HCT116 (cell line): ENCODE measurements around the gene MAN2A2. TPM values are rescaled to one million over a fixed set of nuclear protein-coding genes. Genes with fewer than 3 reads are reported as not detected.

Experiments used
- ATAC-seq: fragments of 200-7000 bp; cut with Tn5 transposase; 2 replicates; pipeline ENCODE4 v1.9.1; 2020; ENCODE audit warnings: mild to moderate bottlenecking, moderate library complexity
- BruUV-seq: library from RNA; stranded (reverse); fragments of 400-500 nt; replicated peaks from 2 replicates; lab custom pipeline; 2021; lab: Mats Ljungman, UMichigan
- CTCF ChIA-PET: fragments of 300-600 bp; sonication (Branson Sonifier 250); formaldehyde crosslinking; loops from one replicate; lab custom pipeline; 2021; ENCODE audit warnings: antibody characterized with exemption; lab: Charles Lee
- POLR2A ChIA-PET: fragments of 300-600, 350-600 bp; sonication (Branson Sonifier 250); formaldehyde crosslinking; loops from one replicate; lab custom pipeline; 2021; ENCODE audit warnings: antibody characterized with exemption; lab: Charles Lee
- RAD21 ChIA-PET, 2 experiments: fragments of 300-600 bp; sonication (Branson Sonifier 250); formaldehyde crosslinking; loops; one replicate each; lab custom pipeline; 2023; ENCODE audit warnings: low total read pairs in 2 of 2; ENCODE audit not compliant: uncharacterized antibody in 2 of 2, unreplicated experiment in 2 of 2, low non-redundant PET in 1 of 2; lab: Charles Lee
- DNase-seq: peaks from one replicate; pipeline ENCODE4 v3.0.0-alpha.2; 2010; ENCODE audit warnings: low read depth, low spot score
- H2AFZ ChIP-seq: fragments of 200-600 bp; shearing (Covaris generic), sonication (generic); 2 replicates; pipeline ENCODE4 v1.6.1; 2017; ENCODE audit warnings: low read depth, mixed run types, mixed read lengths, antibody characterized with exemption, low read length; ENCODE audit not compliant: poor library complexity, severe bottlenecking
- H3K27ac ChIP-seq: 2 replicates; pipeline ENCODE4 v1.5.1; 2012; ENCODE audit warnings: low read depth, low read length
- H3K27me3 ChIP-seq: fragments of 200-600 bp; sonication (generic); 2 replicates; pipeline ENCODE4 v1.6.1; 2016; ENCODE audit warnings: mixed run types, low read length, mixed read lengths; ENCODE audit not compliant: insufficient read depth
- H3K36me3 ChIP-seq, 2 experiments: fragments of 200-500 bp in 1 of 2; fragments of 200-600 bp in 1 of 2; sonication (Bioruptor generic) in 1 of 2; sonication (generic) in 1 of 2; 2 replicates each; pipeline versions ENCODE4 v1.5.1 to v1.6.1; 2014 to 2016; ENCODE audit warnings: low read length in 2 of 2, inconsistent platforms in 1 of 2, mixed read lengths in 1 of 2, mixed run types in 1 of 2; ENCODE audit not compliant: insufficient read depth in 2 of 2, control insufficient read depth in 1 of 2
- H3K4me1 ChIP-seq, 2 experiments: fragments of 200-600 bp in 1 of 2; sonication (generic) in 1 of 2; 2 replicates each; pipeline versions ENCODE4 v1.5.1 to v1.6.1; 2012 to 2017; ENCODE audit warnings: low read length in 2 of 2, inconsistent platforms in 1 of 2, mild to moderate bottlenecking in 1 of 2, mixed read lengths in 1 of 2, mixed run types in 1 of 2, moderate library complexity in 1 of 2; ENCODE audit not compliant: insufficient read depth in 2 of 2, control insufficient read depth in 1 of 2
- H3K4me2 ChIP-seq: fragments of 200-600 bp; sonication (generic); 2 replicates; pipeline ENCODE4 v1.6.1; 2017; ENCODE audit warnings: mixed run types, low read length, mixed read lengths
- H3K4me3 ChIP-seq, 2 experiments: fragments of 200-600 bp in 1 of 2; sonication (generic) in 1 of 2; replicated peaks in 1 of 2; 2 replicates each; pipeline ENCODE4 v1.5.1; 2011 to 2016; ENCODE audit warnings: low read length in 2 of 2, control low read depth in 1 of 2, low read depth in 1 of 2, mild to moderate bottlenecking in 1 of 2, mixed read lengths in 1 of 2, mixed run types in 1 of 2
- H3K79me2 ChIP-seq: fragments of 200-600 bp; sonication (generic); 2 replicates; pipeline ENCODE4 v1.6.1; 2017; ENCODE audit warnings: mild to moderate bottlenecking, mixed run types, low read length, moderate library complexity, mixed read lengths; ENCODE audit not compliant: insufficient read depth
- H3K9ac ChIP-seq: fragments of 200-600 bp; sonication (generic); 2 replicates; pipeline ENCODE4 v1.6.1; 2016; ENCODE audit warnings: low read length, mixed read lengths
- H3K9me2 ChIP-seq: fragments of 200-600 bp; sonication (generic), shearing (Covaris generic); 2 replicates; pipeline ENCODE4 v1.6.1; 2017; ENCODE audit warnings: mixed run types, mild to moderate bottlenecking, moderate library complexity; ENCODE audit not compliant: insufficient read depth
- H3K9me3 ChIP-seq, 2 experiments: fragments of 200-500 bp in 1 of 2; fragments of 200-600 bp in 1 of 2; sonication (Bioruptor generic) in 1 of 2; sonication (generic) in 1 of 2; 2 replicates each; pipeline ENCODE4 v1.6.1; 2014 to 2017; ENCODE audit warnings: low read length in 2 of 2, mixed read lengths in 2 of 2, inconsistent platforms in 1 of 2, low read depth in 1 of 2, mild to moderate bottlenecking in 1 of 2, mixed run types in 1 of 2, moderate library complexity in 1 of 2; ENCODE audit not compliant: control insufficient read depth in 1 of 2, insufficient read depth in 1 of 2
- H4K20me1 ChIP-seq: fragments of 200-600 bp; sonication (generic), shearing (Covaris generic); 2 replicates; pipeline ENCODE4 v1.6.1; 2017; ENCODE audit warnings: mixed run types, mild to moderate bottlenecking, moderate library complexity; ENCODE audit not compliant: insufficient read depth
- ATF3 ChIP-seq: IDR thresholded peaks from 2 replicates; pipeline ENCODE4 v1.6.1; 2012
- EGR1 ChIP-seq: IDR thresholded peaks from 2 replicates; pipeline ENCODE4 v1.6.1; 2012; ENCODE audit warnings: low read depth
- EZH2phosphoT487 ChIP-seq: fragments of 200-600 bp; IDR thresholded peaks from 2 replicates; pipeline ENCODE4 v1.6.1; 2018; ENCODE audit warnings: antibody characterized with exemption, borderline replicate concordance
- FOSL1 ChIP-seq: IDR thresholded peaks from 2 replicates; pipeline ENCODE4 v1.6.1; 2012; ENCODE audit warnings: low read depth
- JUND ChIP-seq: IDR thresholded peaks from 2 replicates; pipeline ENCODE4 v1.6.1; 2012
- POLR2A ChIP-seq: IDR thresholded peaks from 2 replicates; pipeline ENCODE4 v1.7.0; 2011; ENCODE audit warnings: borderline replicate concordance; ENCODE audit not compliant: insufficient read depth, insufficient read length; ENCODE audit errors: extremely low read depth
- RAD21 ChIP-seq: IDR thresholded peaks from 2 replicates; pipeline ENCODE4 v1.6.1; 2012; ENCODE audit warnings: low read depth, mild to moderate bottlenecking
- SIN3A ChIP-seq: IDR thresholded peaks from 2 replicates; pipeline ENCODE4 v1.6.1; 2012; ENCODE audit warnings: low read depth
- SP1 ChIP-seq: IDR thresholded peaks from 2 replicates; pipeline ENCODE4 v1.6.1; 2012; ENCODE audit warnings: low read depth
- SRF ChIP-seq: IDR thresholded peaks from 2 replicates; pipeline ENCODE4 v1.6.1; 2012; ENCODE audit warnings: low read depth
- ZNF274 ChIP-seq: fragments of 200-500 bp; sonication (Bioruptor generic); IDR thresholded peaks from 2 replicates; pipeline ENCODE4 v1.6.1; 2014; ENCODE audit warnings: mild to moderate bottlenecking, low read depth, low read length, inconsistent platforms
- intact Hi-C: fragments of 100-400 bp; cut with micrococcal nuclease; formaldehyde crosslinking; loops from 2 replicates; pipeline ENCODE4 v1.10.0; 2022
- total RNA-seq: library from RNA; stranded (reverse); gene quantifications from one replicate; pipeline ENCODE4 v1.2.1, GENCODE V29; 2021; ENCODE audit not compliant: unreplicated experiment

MAN2A2 gene
- total RNA-seq, 1 experiment from 2014 or later: 44.9 TPM

GRCh38 chr15:90916461-90916860 lies 13.4 kb downstream of the MAN2A2 start:
- intact Hi-C loops: no loop called here
- Histone ChIP-seq H3K79me2 (no peaks in the 10 kb centered on the region), H3K27me3 (no peaks in the 10 kb centered on the region), H4K20me1 (no peaks in the 10 kb centered on the region), H3K27ac (no peak overlapping the region), H3K36me3 (peaks cover 2 to 4% of the 10 kb centered on the region in 2 experiments; a peak in 3 of 4 replicates), H2AFZ (no peak overlapping the region), H3K9me2 (no peaks in the 10 kb centered on the region), H3K4me2 (no peak overlapping the region), H3K9me3 (no peaks in the 10 kb centered on the region), H3K4me3 (no peak overlapping the region), H3K4me1 (no peaks in the 10 kb centered on the region), H3K9ac (no peak overlapping the region)
- no peak for ATAC-seq
- ChIA-PET RAD21 (no interaction called here), POLR2A (no interaction called here), CTCF (no interaction called here)
- no peak for DNase-seq
- no TSS peak for BruUV-seq
- TF ChIP-seq EZH2phosphoT487 (no peak), RAD21 (no peak), POLR2A (no peak), FOSL1 (no peak), EGR1 (no peak), SRF (no peak), ATF3 (no peak), ZNF274 (no peak), JUND (no peak), SIN3A (no peak)

- no peak overlapping the region for H3K9ac ChIP-seq
- no peaks in the 10 kb centered on the region for H3K79me2 ChIP-seq
- no peak overlapping the region for H3K4me3 ChIP-seq
- RAD21 ChIA-PET: no interaction called here
- no peak overlapping the region for H3K27ac ChIP-seq
- no TSS peak for BruUV-seq
- H3K9me2 ChIP-seq: no peaks in the 10 kb centered on the region
- intact Hi-C loops: no loop called here
- POLR2A ChIA-PET: no interaction called here
- TF ChIP-seq EZH2phosphoT487 (no peak), SP1 (no peak), RAD21 (no peak), ZNF274 (no peak)
- H3K9me3 ChIP-seq: no peaks in the 10 kb centered on the region
- DNase-seq (no peak), ATAC-seq (no peak)
- no peak overlapping the region for H3K4me2 ChIP-seq
- no peaks in the 10 kb centered on the region for H4K20me1 ChIP-seq
- peaks cover 2 to 4% of the 10 kb centered on the region in 2 experiments; a peak in 3 of 4 replicates for H3K36me3 ChIP-seq
- CTCF ChIA-PET: no interaction called here
- H3K4me1 ChIP-seq: no peaks in the 10 kb centered on the region
- H3K27me3 ChIP-seq: no peaks in the 10 kb centered on the region
- no peak overlapping the region for H2AFZ ChIP-seq
Measured at GRCh38 chr15:90917569-90917968, 14.5 kb downstream of the MAN2A2 start.
